NCI-H748 treated with DMSO at 0.1 percent for 48 hours (cell line): Measurements from ENCODE around the gene PCSK9.
A peak's percentile ranks its signal among the peaks of the same experiment; 100 is the strongest.
"Not testable (repeated sequence)": the region's sequence is repeated elsewhere in the genome, so short reads cannot be mapped to it uniquely, and the experiment has no call there.

Experiments
- DNase-seq: peaks from one replicate; lab custom pipeline; 2025; lab: John Stamatoyannopoulos, UW

PCSK9 gene

DNA sequence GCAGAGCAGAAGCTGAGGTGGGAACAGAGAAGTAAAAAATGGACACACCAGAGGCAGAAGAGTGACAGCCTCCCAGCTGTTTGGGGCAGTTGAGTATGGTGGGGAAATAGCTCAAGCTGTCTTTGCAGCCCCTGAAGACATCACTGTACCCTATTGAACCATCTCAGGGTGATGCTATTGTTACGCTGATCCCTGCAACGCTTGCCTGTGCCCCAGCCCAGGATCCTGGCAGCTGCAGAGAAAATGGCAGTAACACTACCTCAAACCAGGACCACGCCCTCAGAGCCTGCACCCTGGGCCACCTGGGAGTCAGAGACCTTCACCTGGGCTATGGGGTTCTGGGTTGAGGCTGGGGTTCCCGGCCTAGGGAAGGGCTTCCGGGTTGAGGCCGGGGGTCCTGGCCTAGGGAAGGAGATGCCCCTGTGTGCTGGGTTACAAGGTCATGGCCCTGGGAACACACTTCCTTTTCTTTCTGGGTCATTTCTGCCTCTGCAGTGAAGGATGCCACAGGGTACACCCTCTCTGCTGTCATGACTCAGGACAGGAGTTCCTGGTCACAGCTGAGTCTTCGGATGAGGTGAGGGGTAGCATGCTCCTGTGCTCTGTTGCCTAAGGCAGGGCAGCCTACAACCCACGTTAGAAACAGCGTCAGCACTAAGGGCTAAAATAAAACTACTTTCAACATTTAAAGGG lies 29.0 kb upstream of the PCSK9 start:
- no peak for DNase-seq

DNA sequence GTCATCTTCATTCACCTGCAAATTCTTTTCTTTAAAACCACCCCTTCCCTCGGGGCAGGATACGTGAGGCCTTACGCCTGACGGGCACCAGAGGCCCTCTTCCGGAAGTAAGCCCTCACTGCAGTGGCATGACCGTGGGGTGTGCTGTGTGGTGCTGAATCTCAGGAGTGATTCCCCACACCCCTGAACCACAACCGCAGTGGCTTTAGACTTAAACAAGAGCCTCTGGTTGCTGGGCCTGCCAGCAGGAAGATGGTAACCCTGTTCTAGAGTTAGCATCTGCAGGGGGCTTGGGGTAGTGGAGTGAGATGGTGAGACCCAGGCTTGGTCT lies 28.5 kb upstream of the PCSK9 start:
- no peak for DNase-seq

DNA sequence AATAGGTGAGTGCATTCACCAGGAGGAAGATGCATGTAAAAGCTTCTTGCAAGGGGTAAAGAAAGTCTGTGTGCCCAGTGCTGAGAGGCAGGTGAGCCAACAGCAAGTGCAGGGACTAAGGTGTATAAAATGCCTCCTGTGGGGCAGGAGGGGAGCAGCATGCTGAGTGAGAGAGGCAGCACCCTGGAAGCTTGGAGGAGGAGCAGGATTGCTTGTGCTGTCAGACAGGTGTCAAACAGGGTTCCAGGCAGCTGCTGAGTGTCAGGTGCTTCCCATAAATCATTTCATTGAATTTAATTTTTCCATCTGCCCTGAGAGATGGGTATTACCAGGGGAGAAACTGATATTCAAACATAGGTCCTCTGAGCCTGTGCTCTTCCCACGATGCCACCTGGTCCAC lies 26.7 kb upstream of the PCSK9 start:
- no peak for DNase-seq

DNA sequence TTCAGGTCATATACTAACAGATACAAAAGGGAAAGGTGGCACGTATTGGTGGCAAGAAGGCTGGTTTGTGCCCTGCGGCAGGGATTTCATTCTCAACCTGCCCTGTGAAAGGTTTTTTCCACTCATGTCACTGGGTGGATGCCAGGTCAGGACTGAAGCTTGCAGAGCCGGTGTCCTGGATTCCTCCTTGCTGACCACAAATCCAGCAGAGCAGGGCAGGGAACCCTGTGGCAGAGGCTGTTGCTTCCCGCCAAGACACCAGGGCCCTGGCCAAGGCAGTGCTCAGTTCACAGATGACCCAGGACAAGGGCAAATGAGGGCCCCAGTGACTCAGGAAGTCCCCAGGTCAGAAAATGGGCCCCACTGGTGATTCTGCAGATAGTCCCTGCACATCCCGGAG lies 24.2 kb upstream of the PCSK9 start:
- no peak for DNase-seq

DNA sequence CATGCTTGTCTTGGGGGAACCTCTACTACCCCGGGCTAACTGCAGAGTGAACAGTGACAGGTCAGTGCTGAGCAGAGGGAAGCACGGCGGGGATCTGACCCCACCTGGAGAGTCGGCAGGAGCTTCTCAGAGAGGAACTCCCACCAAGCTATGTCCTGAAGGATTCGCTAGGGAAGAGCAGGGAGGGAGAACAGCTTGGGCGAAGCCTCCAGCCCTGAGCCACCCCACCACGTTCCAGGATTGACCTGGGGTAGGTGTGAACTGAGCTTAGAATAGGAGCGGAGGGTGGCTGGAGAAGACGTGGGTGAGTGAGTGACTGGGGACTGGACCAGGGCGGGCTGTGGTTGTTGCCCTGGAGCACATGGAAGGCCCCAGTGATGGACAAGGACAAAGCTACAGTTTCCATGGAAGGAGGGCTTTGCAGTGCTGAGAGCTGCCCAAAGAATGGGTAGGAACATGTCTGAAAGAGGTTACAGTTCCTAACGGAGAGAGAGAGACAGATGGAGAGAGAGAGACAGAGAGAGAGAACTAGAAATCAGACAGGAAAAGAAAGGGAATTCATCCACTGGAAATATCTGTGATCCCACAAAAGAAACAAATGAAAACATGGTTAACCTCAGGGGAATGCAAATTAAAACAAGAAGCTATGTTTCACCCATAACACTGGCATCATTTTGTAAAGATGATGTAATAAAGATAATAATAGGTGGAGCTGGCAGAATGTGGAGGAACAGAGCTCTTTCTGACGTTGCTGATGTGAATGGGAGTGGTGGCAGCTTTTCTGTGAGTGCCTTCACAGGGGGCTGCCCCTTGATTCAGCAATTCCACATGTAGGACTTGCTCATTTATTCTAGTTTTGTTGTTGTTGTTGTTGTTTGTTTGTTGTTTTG lies 23.4 kb upstream of the PCSK9 start:
- DNase-seq: no peak

DNA sequence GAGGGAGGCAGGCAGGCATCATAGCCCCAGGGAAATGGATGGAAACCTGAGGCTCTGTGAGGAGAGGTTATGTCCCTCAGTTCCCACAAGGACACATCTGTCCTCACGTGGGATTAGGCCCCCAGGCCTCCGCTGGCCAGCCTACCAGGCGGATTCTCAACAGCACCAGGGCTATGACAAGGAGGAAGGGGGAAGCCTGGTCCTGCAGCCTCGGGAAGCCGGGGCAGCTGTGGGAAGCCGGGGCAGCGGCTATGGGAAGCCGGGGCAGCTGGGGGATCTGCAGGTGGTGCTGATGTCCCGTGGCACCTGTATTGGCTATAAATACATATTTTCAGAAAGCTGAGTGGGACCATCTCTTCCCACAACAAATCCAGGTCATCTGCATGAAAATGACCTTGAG lies 21.0 kb upstream of the PCSK9 start:
- DNase-seq: no peak

DNA sequence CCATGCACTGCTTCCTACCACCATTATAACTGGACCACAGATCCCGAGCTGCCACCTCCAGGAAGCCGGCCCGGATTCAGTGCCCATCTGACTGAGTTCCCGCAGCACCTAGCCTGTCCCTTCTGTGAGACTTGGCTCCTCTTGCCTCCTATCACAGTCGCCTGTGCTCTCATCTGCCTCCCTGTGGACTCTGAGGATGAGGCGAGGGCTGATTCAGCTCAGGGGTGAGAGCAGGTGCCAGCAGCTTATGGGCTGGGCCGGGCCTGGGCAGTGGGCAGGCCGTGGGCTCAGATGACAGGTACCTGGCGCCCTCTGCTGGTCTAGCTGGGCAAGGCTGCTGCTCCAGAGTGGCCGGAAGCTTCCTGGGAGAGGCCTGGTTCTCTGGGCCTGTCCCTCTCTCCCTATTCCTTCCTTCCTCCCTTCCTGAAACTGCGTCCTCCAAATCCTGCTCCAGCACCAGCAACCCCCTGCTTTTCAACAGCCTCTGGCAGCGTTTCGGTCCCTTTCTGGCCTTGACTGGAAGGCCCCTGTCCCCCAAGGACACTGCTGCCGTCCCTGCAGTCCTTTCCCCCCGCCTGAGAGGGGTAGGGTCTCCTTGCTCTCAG lies 17.3 kb upstream of the PCSK9 start:
- peak; percentile 58 for DNase-seq

DNA sequence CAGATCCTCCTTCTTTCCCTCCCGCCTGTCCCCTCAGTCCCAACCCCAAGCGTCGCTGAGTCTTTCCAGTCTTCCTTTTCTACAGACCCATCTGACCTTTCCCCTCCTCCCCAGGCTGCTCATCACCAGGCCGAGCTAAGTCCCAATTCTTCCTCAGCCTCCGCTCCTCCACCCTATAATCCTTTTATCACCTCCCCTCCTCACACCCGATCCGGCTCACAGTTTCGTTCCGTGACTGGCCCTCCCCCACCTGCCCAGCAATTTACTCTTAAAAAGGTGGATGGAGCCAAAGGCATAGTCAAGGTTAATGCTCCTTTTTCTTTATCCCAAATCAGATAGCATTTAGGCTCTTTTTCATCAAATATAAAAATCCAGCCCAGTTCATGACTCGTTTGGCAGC lies 15.2 kb upstream of the PCSK9 start:
- DNase-seq: not testable (repeated sequence)

DNA sequence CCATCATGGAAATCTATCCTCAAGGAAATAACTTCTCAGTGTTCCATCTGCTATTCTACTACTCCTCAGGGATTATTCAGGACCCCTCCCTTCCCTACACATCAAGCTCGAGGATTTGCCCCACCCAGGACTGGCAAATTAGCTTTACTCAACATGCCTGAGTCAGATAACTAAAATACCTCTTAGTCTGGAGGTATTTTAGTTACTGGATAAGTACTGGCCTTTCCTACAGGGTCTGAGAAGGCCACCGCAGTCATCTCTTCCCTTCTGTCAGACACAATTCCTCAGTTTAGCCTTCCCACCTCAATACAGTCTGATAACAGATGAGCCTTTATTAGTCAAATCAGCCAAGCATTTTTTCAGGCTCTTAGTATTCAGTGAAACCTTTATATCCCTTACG lies 12.7 kb upstream of the PCSK9 start:
- DNase-seq: not testable (repeated sequence)

DNA sequence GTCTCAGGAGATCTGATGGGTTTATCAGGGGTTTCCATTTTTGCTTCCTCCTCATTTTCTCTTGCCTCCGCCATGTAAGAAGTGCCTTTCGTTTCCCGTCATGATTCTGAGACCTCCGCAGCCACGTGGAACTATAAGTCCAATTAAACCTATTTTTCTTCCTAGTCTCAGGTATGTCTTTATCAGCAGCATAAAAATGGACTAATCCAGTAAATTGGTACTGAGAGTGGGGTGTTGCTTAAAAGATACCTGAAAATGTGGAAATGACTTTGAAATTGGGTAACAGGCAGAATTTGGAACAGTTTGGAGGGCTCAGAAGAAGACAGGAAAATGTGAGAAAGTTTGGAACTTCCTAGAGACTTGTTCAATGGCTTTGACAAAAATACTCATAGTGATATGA lies 8.2 kb upstream of the PCSK9 start:
- DNase-seq: not testable (repeated sequence)

DNA sequence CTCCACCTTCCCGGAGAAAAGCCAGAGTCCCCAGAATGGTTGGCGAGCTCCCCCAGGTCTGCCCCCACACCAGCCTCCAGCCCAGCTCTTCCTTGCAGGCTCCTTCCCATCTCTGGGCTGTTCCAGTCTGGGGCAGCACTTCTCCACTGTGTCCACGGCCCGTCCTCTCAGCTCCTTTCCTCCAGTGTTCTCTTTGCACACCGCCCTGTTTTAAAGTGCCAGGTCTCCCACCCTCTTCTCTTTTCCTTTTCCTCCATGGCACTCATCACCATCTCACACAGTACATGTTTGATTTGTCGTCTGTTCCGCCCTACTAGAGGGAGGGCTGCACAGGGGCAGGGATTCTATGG lies 6.1 kb upstream of the PCSK9 start:
- no peak for DNase-seq

DNA sequence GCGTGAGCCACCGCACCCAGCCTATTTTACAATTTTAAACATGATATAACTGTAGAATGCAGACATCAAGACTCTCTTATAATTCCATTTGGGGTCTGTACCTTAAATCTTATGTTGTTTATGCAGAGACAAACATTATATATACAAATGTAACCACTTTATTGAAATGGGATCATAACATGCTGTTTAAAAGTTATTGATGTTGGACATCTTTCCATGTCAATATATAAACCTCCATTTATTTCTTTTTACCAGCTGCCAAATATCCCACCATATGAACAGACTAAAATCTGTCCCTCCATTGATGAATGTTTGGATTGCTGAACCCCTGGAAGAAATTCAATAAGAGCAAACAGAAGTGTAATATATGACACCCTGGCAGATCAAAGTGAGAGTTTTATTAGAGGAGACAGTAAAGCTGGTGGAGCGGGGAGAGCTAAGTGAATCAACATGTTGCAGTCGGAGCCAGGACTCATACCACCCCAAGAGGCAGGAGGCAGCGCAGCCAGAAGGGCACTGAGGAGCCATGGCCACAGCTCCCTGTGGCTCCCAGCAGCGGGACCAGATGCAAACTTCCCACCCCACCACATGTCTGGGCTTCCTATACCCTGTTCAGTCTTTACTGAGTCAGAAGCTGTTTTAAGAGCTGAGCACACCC lies 4.7 kb upstream of the PCSK9 start:
- no peak for DNase-seq

DNA sequence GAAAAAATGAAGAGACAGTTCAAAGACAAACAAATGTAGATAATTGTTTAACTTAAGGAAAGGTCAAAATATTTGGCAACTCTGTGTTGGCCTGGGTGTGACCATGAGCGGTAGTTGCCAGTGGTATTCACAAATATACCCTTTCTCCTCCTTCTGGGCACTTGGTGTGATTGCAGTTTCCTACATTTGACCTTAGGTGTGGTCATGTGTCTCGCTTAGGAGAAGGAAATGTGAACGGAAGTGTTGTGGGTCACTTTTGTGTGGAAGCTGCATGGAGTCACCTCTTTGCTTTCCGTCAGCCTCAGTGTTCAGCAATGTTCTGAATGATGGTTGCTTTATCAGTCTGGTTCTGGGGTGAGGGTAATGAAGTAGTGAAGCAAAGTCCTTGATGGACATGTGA lies 3.4 kb upstream of the PCSK9 start:
- no peak for DNase-seq

DNA sequence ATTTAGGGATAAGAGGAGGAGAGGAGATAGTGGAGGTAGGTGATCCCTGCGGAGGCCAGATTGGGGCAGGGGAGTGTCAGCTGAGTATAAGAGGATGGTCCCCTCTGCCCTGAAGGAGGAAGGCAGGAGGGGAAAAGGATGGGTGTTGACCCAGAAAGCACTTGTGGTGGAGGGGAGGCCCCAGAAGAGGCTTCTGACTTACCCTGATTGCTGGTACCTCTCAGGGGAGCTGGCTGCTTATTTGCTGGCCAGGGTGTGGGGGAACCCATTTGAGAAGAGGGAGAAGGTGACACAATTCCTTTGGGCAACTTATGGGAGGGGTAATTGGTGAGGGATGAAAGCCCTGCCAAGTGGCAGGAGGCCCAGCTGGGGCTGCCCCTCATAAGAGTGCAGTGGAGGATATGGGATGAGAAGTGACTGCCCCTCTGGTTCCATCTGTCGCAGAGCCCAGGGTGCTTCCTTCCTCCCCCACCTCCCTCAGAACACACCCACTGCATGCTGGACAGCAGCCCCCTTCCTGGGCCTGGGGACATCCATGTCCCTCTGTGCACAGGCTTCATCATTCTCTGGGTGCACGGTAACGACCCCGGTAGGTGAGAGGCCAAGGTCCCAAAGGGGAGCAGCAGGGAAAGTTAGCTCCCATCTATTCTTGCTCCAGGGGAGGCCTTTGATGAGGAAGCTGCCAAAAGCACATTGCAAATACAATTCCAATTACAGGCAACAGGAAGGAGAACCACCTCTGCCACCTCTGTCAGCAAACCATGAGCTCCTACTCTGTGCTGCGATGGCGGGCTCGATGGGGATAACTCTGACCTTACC lies 1.4 kb upstream of the PCSK9 start:
- no peak for DNase-seq

DNA sequence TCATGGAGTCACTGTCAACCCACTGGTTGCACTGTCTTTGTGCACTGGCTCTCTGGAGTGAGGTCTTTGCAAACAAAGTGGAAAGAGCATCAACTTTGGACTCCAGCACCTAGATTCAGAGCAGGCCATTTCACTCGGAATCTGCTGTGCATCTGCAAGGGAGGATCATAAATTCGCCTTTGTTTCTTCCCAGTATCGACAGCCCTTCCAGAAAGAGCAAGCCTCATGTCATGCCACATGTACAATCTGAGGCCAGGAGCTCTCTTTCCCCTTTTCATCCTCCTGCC lies 853 bp upstream of the PCSK9 start:
- DNase-seq: no peak

DNA sequence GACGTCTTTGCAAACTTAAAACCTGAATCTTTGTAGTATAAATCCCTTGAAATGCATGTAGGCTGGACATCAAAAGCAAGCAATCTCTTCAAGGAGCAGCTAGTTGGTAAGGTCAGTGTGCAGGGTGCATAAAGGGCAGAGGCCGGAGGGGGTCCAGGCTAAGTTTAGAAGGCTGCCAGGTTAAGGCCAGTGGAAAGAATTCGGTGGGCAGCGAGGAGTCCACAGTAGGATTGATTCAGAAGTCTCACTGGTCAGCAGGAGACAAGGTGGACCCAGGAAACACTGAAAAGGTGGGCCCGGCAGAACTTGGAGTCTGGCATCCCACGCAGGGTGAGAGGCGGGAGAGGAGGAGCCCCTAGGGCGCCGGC lies 390 bp upstream of the PCSK9 start:
- DNase-seq: no peak

DNA sequence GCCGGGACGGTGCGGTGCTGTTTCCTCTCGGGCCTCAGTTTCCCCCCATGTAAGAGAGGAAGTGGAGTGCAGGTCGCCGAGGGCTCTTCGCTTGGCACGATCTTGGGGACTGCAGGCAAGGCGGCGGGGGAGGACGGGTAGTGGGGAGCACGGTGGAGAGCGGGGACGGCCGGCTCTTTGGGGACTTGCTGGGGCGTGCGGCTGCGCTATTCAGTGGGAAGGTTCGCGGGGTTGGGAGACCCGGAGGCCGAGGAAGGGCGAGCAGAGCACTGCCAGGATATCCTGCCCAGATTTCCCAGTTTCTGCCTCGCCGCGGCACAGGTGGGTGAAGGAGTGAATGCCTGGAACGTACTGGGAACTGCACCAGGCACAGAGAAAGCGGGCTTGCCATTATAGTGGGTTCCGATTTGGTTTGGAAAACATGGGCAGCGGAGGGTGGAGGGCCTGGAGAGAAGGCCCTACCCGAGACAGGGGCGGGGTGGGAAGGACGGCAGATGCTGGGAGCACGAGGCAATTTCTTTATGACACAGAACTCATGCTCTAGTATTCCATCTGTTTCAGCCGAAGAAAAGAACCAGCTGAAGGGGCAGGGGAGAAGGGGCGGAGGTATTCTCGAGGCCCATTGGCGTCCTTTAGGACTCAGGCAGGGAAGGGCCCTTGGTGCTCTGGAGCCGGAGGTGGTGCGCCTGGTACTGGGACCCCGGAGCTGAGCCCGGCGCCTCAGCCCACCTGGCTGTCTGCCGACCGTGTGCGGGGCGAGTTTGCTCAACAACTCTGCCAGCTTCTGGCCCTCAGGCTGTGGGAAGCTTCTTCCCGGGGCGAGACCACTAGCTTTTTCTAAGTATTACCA lies 960 bp downstream of the PCSK9 start:
- DNase-seq: no peak

DNA sequence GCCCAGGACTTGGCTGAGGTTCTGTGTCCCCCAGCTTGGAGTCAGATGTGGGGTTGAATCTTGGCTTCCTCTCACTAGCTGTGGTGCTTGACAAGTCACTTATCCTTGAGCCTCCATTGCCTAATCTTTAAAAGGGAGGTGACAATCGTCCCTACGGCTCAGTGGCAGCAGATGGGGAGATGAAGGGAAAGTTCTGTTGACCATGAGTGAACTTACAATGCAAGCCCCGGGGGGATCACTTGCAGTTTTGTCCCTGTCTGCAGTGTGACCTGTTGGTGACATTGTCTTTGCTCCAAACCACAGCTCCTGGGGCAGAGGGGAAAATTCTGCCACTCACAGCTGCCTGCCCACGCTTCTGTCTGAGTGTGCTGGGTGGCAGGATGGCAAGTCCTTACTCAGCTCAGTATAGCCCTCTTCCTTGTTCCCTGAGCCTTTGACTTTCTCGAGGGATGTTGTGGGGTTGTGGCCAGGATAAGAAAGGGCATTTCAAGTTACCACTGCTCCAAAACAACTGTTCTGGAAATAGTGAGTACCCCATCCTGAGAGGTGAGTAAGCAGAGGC lies 1.7 kb downstream of the PCSK9 start:
- no peak for DNase-seq

DNA sequence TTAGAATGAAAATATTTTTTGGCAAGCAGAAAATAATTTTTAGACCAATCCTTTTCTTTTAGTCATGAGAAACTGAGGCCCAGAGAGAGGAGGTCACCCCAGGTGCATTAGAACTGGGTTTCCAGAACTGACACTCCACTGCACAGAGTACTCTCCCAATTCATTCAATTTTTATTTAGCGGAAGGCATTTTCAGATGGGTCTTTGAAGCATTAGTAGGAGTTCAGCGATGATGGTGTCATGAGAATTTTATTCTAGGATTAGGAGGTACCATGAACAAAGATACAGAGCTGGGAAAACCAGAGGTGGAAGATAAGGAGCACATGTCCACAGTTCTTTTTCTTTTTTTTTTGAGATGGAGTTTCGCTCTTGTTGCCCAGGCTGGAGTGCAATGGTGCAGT lies 2.3 kb downstream of the PCSK9 start:
- DNase-seq: no peak

DNA sequence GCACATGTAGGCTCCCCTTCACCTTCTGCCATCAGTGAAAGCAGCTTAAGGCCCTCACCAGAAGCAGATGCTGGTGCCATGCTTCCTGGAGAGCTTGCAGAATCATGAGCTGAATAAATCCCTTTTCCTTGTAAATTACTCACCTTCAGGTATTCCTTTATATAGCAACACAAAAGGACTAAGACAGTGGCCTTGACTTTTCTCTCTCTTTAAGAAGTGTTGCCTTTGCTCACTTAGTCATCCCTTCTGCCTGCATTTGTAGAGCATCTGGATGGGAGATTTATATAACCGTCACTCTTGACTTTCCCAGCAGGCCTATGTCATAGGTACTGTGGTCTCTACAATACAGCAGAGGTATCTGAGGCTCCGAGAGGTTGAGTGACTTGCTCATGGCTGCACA lies 3.7 kb downstream of the PCSK9 start:
- DNase-seq: no peak

DNA sequence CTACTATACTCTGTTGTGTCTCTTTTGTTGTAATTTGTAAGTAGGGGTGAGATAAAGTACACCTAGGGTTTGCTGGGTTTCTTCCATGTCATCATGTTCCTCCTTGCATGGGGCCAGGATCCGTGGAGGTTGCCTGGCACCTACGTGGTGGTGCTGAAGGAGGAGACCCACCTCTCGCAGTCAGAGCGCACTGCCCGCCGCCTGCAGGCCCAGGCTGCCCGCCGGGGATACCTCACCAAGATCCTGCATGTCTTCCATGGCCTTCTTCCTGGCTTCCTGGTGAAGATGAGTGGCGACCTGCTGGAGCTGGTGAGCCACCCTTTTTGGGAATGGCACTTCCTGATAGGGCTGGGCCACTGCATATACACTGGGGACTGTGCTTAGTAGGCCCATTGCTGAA lies 4.4 kb downstream of the PCSK9 start:
- DNase-seq: no peak
